ENCODE data around the gene FRMD4A. TPM values are rescaled to one million over a fixed set of nuclear protein-coding genes. Genes with fewer than 3 reads are reported as not detected.
"Not testable (repeated sequence)": the region's sequence is repeated elsewhere in the genome, so short reads cannot be mapped to it uniquely, and the experiment has no call there.

Gene FRMD4A
- total RNA-seq, 1 donor from 2014 or later = 20.2 TPM

DNA sequence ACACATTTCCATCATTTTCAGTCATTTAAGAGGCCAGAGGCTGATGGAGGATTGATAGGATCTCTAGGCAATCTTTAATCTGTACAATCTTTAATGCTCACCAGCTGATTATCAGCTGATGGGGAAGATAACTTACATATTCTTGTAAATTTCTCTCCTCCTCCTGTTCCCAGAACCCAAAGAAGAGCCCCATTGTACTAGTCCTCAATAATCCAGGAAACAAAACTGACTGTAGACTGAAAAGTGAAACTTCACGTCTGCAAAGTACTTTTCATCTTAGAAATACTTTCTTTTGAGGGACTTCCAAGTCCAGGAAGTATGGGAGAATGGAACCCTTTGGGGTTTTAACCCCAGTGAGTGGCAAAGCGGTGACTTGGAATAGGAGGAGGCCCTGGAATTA is 283.3 kb downstream of the FRMD4A start:
- H3K9me3 Mint-ChIP-seq = peaks cover 4% of the 10 kb centered on the region
- TF ChIP-seq, protein P1, sequence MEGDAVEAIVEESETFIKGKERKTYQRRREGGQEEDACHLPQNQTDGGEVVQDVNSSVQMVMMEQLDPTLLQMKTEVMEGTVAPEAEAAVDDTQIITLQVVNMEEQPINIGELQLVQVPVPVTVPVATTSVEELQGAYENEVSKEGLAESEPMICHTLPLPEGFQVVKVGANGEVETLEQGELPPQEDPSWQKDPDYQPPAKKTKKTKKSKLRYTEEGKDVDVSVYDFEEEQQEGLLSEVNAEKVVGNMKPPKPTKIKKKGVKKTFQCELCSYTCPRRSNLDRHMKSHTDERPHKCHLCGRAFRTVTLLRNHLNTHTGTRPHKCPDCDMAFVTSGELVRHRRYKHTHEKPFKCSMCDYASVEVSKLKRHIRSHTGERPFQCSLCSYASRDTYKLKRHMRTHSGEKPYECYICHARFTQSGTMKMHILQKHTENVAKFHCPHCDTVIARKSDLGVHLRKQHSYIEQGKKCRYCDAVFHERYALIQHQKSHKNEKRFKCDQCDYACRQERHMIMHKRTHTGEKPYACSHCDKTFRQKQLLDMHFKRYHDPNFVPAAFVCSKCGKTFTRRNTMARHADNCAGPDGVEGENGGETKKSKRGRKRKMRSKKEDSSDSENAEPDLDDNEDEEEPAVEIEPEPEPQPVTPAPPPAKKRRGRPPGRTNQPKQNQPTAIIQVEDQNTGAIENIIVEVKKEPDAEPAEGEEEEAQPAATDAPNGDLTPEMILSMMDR (IDR thresholded peaks at IDR 0.05) = no peak
- TF ChIP-seq EZH2 (IDR thresholded peaks at IDR 0.05) = no peak
- TF ChIP-seq EZH2phosphoT487 (IDR thresholded peaks at IDR 0.05) = no peak
- no peaks in the 10 kb centered on the region for H3K36me3 ChIP-seq
- no peaks in the 10 kb centered on the region for H3K4me1 Mint-ChIP-seq
- H3K27ac ChIP-seq = no peak overlapping the region
- H3K4me2 ChIP-seq = no peak overlapping the region
- H3K36me3 Mint-ChIP-seq = peaks cover 3% of the 10 kb centered on the region
- H4K20me1 ChIP-seq (ENCODE audit: low read depth) = no peaks in the 10 kb centered on the region
- H3K4me3 ChIP-seq = no peak overlapping the region
- no peaks in the 10 kb centered on the region for H3F3A ChIP-seq (ENCODE audit: low read depth)
- no peak overlapping the region for H3K4me3 Mint-ChIP-seq
- H3K27ac Mint-ChIP-seq = no peak overlapping the region
- DNase-seq (ENCODE audit: low spot score) = no peak
- H3K27me3 Mint-ChIP-seq (ENCODE audit: insufficient read depth, low read depth) = no peaks in the 10 kb centered on the region
- H3K79me2 ChIP-seq (ENCODE audit: low read depth) = no peaks in the 10 kb centered on the region
- no peak overlapping the region for H3K9ac ChIP-seq
- no peaks in the 10 kb centered on the region for H3K9me3 ChIP-seq (ENCODE audit: low read depth)
- H3K27me3 ChIP-seq = no peaks in the 10 kb centered on the region
- H3K4me1 ChIP-seq = no peaks in the 10 kb centered on the region
- H2AFZ ChIP-seq (replicated peaks) = no peak overlapping the region

DNA sequence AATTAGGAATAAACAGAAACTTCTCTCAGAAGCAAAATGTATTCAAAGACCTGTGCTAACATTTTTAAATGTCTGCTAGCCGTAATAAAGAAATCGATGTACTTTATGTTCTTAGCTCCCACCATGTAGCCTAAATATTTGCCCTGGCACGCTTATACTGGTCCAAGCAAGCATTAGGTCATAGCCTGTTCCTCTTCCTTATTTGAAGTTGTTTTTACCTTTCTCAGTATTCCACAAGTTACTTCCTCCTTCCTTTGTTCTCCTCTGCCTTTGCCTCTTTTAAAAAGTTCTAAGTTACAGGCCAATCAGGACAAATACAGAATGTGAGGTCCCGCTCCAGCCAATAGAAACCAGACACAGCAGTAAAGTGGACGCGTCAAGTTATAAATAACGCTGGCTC is 288.7 kb downstream of the FRMD4A start:
- not testable (repeated sequence) for H3K27me3 Mint-ChIP-seq (ENCODE audit: insufficient read depth, low read depth); H3K4me3 Mint-ChIP-seq; H3K9ac ChIP-seq; H3K36me3 Mint-ChIP-seq; H3K4me3 ChIP-seq; H3K27ac ChIP-seq; H3K36me3 ChIP-seq; H3K4me1 Mint-ChIP-seq; H3K4me2 ChIP-seq; H4K20me1 ChIP-seq (ENCODE audit: low read depth); H3F3A ChIP-seq (ENCODE audit: low read depth); H3K79me2 ChIP-seq (ENCODE audit: low read depth); H3K27me3 ChIP-seq; H3K9me3 ChIP-seq (ENCODE audit: low read depth); H3K27ac Mint-ChIP-seq; H3K9me3 Mint-ChIP-seq; H3K4me1 ChIP-seq; DNase-seq (ENCODE audit: low spot score)
- peak overlapping the region; percentile 68 for H2AFZ ChIP-seq (replicated peaks)

DNA sequence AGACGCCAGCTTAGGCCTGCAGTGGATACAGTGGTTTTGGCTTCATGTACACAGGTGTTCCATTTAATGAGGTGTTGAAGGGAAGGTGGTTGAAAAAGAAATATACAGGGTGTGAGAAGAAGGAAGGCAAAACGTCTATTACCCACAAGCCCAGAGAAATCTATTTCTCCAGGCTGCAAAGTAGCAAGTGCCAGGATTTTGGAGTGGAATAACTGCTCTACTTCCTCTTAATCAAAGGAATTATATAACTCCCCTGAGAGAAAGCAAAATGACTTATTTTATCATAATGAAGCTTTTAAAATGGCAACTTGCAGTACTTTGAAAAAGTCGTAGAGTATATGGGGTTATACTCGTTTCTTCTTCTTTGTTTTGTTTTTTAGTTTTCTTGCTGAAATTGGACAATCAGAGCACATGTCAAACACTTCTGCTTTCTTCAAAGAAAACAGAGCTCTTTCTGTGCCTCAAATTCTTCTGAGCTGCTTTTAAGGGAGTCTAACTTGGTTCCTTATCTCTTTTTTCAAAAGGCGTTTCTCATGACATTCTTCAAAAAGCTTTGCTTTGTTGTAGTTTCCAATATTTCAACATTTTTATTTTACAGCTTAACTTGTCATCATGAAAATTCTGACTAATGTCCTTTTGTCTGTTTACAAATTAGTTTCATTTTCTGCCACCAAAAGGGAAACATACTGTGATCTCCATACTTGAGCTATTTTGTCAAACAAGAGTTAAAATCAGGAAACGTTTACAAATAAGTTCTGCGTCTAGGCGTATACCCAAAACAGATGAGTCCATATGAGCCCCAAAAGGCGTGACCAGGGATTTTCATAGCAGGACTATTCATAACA is 289.7 kb downstream of the FRMD4A start:
- Mint-ChIP-seq H3K27ac (no peak overlapping the region), H3K4me3 (no peak overlapping the region), H3K36me3 (peaks cover 3% of the 10 kb centered on the region), H3K27me3 (ENCODE audit: insufficient read depth, low read depth) (no peaks in the 10 kb centered on the region), H3K9me3 (peaks cover 2% of the 10 kb centered on the region), H3K4me1 (no peaks in the 10 kb centered on the region)
- Histone ChIP-seq H3K27me3 (no peaks in the 10 kb centered on the region), H3K36me3 (no peaks in the 10 kb centered on the region), H3K27ac (no peak overlapping the region), H3K4me3 (no peak overlapping the region), H4K20me1 (ENCODE audit: low read depth) (no peaks in the 10 kb centered on the region), H3F3A (ENCODE audit: low read depth) (peaks cover 5% of the 10 kb centered on the region), H2AFZ (replicated peaks) (no peak overlapping the region), H3K4me2 (no peak overlapping the region), H3K9me3 (ENCODE audit: low read depth) (no peaks in the 10 kb centered on the region), H3K4me1 (no peaks in the 10 kb centered on the region), H3K79me2 (ENCODE audit: low read depth) (no peaks in the 10 kb centered on the region), H3K9ac (no peak overlapping the region)
- no peak for DNase-seq (ENCODE audit: low spot score)
- TF ChIP-seq EZH2 (IDR thresholded peaks at IDR 0.05) (no peak), EZH2phosphoT487 (IDR thresholded peaks at IDR 0.05) (no peak)
- TF ChIP-seq, protein P1 (IDR thresholded peaks at IDR 0.05) = no peak

DNA sequence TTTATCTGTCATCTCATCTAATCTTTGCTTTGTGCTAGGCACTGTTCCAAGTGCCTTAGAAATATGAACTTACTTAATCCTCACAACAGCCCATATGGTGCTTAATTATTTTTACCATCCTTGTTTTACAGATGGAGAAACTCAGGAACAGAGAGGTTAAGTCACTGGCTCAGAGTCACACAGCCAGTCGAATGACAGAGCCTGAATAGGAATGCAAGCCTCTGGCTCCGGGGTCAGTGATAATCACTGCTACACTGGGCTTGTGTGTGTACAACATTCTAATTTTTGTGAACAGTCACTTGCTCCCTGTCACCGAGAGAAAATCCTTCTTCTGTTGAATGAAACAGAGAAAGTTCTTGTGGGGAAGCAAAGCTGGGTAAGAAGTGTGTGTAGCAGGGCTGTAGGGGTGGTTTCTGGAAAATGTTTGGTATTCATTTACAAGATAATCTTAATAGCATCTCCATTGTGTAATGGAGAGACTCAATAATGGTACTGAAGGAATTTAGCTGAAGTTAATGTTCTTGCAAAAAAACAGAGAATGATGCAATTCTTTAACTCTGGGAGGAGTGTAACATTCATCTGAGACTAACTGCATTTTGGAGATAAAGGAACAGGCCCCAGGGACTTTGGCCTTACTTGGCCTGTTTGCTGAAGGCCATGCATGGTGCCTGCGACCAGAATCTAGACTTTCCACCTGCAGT is 290.6 kb downstream of the FRMD4A start:
- TF ChIP-seq EZH2 (IDR thresholded peaks at IDR 0.05) = no peak
- TF ChIP-seq, protein P1 (IDR thresholded peaks at IDR 0.05) = no peak
- TF ChIP-seq EZH2phosphoT487 (IDR thresholded peaks at IDR 0.05) = no peak
- H3K27me3 ChIP-seq = no peaks in the 10 kb centered on the region
- H3K79me2 ChIP-seq (ENCODE audit: low read depth) = no peaks in the 10 kb centered on the region
- Mint-ChIP-seq H3K27me3 (ENCODE audit: insufficient read depth, low read depth) (no peaks in the 10 kb centered on the region), H3K36me3 (peaks cover 3% of the 10 kb centered on the region), H3K4me1 (no peaks in the 10 kb centered on the region), H3K27ac (no peak overlapping the region), H3K4me3 (no peak overlapping the region), H3K9me3 (peaks cover 2% of the 10 kb centered on the region)
- no peak overlapping the region for H3K9ac ChIP-seq
- no peak overlapping the region for H3K4me3 ChIP-seq
- DNase-seq (ENCODE audit: low spot score) = no peak
- no peaks in the 10 kb centered on the region for H3K9me3 ChIP-seq (ENCODE audit: low read depth)
- no peaks in the 10 kb centered on the region for H4K20me1 ChIP-seq (ENCODE audit: low read depth)
- H3K4me2 ChIP-seq = no peak overlapping the region
- H3K27ac ChIP-seq = no peak overlapping the region
- no peaks in the 10 kb centered on the region for H3K36me3 ChIP-seq
- H3F3A ChIP-seq (ENCODE audit: low read depth) = peaks cover 5% of the 10 kb centered on the region
- no peak overlapping the region for H2AFZ ChIP-seq (replicated peaks)
- no peaks in the 10 kb centered on the region for H3K4me1 ChIP-seq

Measured in neural progenitor cell (in vitro differentiated cells).